ENCODE data around the gene UNC13A.

UNC13A gene

DNA sequence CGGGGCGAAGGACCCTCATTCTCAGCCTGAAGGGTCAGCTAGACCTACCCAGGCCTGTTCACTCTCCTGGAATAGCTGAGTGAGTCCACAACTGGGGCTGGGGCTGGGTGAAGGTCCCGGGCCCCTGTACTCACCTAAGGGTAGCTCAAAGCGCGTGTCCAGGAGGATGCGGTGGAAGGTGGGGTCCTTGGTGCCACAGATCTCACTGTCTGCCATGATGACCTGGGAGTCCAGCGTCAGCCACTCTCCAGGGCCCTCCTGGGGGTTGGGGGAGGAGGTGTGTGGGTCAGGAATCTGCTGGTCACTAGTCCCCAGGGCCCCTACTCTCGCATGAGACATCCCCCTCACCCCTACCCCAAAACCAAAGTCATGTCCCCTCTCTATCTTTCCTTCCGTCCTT, 18.7 kb downstream of the UNC13A start:
- DNase-seq (ENCODE audit: low spot score in 2 of 2) (no peak), ATAC-seq (ENCODE audit: low read depth) (no peak)
- Mint-ChIP-seq H3K4me3 (no peak overlapping the region), H3K9me3 (peaks cover 14% of the 10 kb centered on the region), H3K27ac (no peak overlapping the region), H3K36me3 (peaks cover 11% of the 10 kb centered on the region), H3K4me1 (no peaks in the 10 kb centered on the region), H3K27me3 (peaks cover 24% of the 10 kb centered on the region)

DNA sequence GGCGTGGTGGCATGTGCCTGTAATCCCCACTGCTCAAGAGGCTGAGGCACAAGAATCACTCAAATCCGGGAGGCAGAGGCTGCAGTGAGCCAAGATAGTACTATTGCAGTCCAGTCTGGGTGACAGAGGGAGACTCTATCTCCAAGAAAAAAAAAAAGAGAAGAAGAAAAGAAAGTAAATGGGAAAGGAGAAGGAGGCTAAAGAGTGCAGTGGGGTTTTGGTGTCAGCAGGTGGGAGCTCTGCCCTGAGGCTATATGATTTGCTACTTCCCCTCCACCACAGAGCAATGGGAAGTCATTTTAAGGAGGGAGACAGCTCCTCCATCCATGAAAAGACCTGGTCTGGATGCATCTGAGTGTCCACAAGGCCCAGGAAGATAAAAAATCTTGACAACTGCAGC, 23.1 kb downstream of the UNC13A start:
- no peak for ATAC-seq (ENCODE audit: low read depth)
- no peak overlapping the region for H3K27ac Mint-ChIP-seq
- H3K36me3 Mint-ChIP-seq, result peaks cover 7% of the 10 kb centered on the region
- no peak for DNase-seq (ENCODE audit: low spot score in 2 of 2)
- H3K27me3 Mint-ChIP-seq, result peaks cover 16% of the 10 kb centered on the region
- no peaks in the 10 kb centered on the region for H3K4me1 Mint-ChIP-seq
- no peak overlapping the region for H3K4me3 Mint-ChIP-seq
- H3K9me3 Mint-ChIP-seq, result peaks cover 15% of the 10 kb centered on the region

DNA sequence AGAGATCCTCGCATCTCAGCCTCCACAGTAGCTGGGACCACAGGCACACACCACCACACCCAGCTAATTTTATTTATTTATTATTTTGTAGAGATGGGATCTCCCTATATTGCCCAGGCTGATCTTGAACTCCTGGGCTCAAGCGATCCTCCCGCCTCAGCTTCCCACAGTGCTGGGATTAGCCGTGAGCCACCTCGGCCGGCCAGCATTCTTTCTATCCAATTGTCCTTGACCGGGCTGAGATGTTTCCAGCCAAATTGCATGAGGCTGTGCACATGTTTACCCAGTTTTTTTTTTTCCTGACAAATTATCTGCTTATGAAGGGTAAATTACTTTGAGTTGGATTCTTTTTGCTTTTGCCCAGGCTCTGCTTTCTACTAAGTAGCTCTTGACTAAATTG, 28.2 kb downstream of the UNC13A start:
- H3K27me3 Mint-ChIP-seq, result peaks cover 26% of the 10 kb centered on the region
- H3K9me3 Mint-ChIP-seq, result peaks cover 10% of the 10 kb centered on the region
- peaks cover 6% of the 10 kb centered on the region for H3K36me3 Mint-ChIP-seq
- H3K27ac Mint-ChIP-seq, result no peak overlapping the region
- H3K4me1 Mint-ChIP-seq, result peaks cover 3% of the 10 kb centered on the region
- no peak overlapping the region for H3K4me3 Mint-ChIP-seq
- no peak for ATAC-seq (ENCODE audit: low read depth)
- DNase-seq (ENCODE audit: low spot score in 2 of 2), result no peak

DNA sequence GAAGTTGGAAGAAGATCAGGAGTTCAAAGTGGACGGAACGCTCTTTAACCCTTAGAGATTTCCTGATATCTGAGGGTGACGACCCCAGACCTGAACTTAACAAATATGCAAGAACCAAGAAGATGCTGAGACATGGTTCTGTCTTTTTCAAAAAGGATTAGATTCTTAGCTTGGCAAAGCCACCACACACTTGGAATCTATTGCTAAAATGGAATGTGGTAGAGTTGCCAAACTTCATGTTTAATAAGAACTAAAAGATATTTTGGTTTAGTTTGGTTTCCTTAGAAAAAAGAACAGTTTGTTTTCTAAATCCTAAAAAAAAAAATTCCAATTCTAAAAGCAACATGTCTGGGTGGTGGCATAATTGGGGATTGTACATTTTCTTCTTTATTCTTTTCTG, 29.5 kb downstream of the UNC13A start:
- Mint-ChIP-seq H3K36me3 (peaks cover 3% of the 10 kb centered on the region), H3K27ac (no peak overlapping the region), H3K4me3 (no peak overlapping the region), H3K27me3 (peaks cover 27% of the 10 kb centered on the region), H3K4me1 (peaks cover 3% of the 10 kb centered on the region), H3K9me3 (peaks cover 5% of the 10 kb centered on the region)
- DNase-seq (ENCODE audit: low spot score in 2 of 2) (no peak), ATAC-seq (ENCODE audit: low read depth) (no peak)

DNA sequence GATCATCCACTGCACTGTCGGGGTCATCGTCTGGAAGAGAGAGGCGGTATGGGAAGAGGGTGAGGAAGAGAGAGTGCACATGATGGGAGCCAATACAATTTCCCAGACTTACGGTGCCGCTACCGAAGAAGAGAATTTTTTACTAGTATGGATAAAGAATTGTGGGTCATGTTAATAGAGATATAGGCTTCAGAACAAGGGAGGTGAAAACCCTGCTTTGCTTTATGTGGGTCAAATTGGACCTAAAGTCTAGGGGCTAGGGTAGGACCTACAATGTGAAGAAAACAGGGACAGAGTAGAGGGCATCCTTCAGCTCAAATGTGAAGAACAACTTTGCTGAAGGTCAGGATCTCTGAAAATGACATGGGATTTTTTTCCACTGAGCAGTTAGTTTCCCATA, 29.9 kb downstream of the UNC13A start:
- ATAC-seq (ENCODE audit: low read depth) (no peak), DNase-seq (ENCODE audit: low spot score in 2 of 2) (no peak)
- Mint-ChIP-seq H3K4me3 (no peak overlapping the region), H3K27ac (no peak overlapping the region), H3K9me3 (peaks cover 5% of the 10 kb centered on the region), H3K27me3 (peaks cover 27% of the 10 kb centered on the region), H3K36me3 (peaks cover 3% of the 10 kb centered on the region), H3K4me1 (peaks cover 3% of the 10 kb centered on the region)

DNA sequence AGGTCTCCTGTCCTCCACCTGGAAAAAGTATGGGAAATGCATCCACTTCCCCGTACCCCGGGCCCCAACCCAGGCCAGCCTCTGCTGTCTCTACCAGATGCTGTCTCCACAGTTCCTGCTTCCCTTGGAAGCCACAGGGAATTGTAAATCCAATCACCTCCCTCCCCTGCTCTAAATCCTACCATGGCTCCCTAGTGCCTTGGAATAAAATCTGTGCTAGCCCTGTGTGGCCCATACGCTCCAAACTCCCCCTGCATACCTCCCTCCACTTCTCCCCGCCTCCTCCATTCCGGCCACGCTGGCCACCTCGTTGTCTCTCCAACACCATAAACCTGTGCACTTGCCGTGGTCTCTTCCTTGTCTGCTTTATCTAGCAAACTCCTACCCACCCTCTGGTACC, 31.2 kb downstream of the UNC13A start:
- Mint-ChIP-seq H3K36me3 (peaks cover 3% of the 10 kb centered on the region), H3K27ac (no peak overlapping the region), H3K4me3 (no peak overlapping the region), H3K9me3 (peaks cover 5% of the 10 kb centered on the region), H3K27me3 (peaks cover 26% of the 10 kb centered on the region), H3K4me1 (peaks cover 3% of the 10 kb centered on the region)
- ATAC-seq (ENCODE audit: low read depth) (no peak), DNase-seq (ENCODE audit: low spot score in 2 of 2) (no peak)

DNA sequence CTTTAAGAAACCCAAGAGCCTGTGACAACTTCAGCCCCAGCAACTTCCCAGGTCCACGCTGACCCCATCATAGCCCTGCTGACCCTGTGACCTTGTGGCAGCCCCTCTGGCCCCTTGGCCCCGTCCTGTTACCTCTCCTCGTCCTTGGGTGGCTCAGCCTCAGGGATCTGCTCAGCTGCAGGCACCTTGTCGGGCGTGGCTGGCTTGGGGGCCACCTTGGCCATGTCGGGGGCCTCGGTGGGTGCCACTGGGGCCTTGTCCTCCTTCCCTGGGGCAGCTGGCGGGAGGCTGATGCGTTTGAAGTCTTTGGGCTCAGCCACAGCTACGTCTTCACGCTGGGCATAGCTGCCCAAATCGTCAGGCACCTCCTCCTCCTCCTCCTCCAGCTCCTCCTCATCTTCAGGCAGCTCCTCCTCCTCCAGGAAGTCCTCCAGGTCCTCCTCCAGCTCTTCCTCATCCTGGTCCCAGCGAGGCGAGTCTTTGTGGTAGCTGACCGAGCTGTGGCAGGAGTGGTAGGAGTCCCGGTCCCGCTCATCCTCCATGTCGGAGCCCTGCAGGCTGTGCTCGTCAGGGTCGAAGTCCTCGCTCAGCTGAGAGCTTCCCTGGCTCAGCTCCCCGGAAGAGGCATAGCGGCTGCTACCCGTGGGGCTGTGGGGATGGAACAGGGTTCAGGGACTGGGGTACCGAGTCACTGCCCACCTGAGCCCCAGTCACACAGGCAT, 32.2 kb downstream of the UNC13A start:
- ATAC-seq (ENCODE audit: low read depth) (no peak), DNase-seq (ENCODE audit: low spot score in 2 of 2) (no peak)
- Mint-ChIP-seq H3K4me3 (no peak overlapping the region), H3K27me3 (peaks cover 25% of the 10 kb centered on the region), H3K36me3 (peaks cover 3% of the 10 kb centered on the region), H3K4me1 (peaks cover 3% of the 10 kb centered on the region), H3K27ac (no peak overlapping the region), H3K9me3 (peaks cover 5% of the 10 kb centered on the region)

DNA sequence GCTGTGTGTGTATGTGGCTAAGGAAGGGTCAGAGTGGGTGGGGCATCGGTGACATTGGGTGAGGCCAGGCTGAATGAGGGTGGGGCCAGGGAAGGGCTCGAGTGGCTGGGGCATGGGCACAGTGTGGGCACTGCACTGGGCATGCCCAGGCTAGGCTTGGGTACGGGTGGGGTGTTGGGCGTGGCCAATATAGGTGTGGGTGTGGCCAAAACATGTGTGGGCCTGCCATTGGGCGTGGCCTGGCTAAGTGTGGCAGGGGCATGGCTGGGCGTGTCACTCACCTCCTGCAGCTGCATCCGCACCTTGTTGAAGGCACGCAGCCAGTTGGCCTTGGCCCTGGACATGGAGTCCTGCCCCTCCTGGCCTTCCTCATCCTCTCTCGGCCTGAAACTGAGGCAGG, 33.2 kb downstream of the UNC13A start:
- no peak overlapping the region for H3K27ac Mint-ChIP-seq
- DNase-seq (ENCODE audit: low spot score in 2 of 2), result no peak
- peaks cover 25% of the 10 kb centered on the region for H3K27me3 Mint-ChIP-seq
- H3K36me3 Mint-ChIP-seq, result peaks cover 3% of the 10 kb centered on the region
- H3K4me1 Mint-ChIP-seq, result peaks cover 3% of the 10 kb centered on the region
- no peak for ATAC-seq (ENCODE audit: low read depth)
- H3K4me3 Mint-ChIP-seq, result no peak overlapping the region
- peaks cover 5% of the 10 kb centered on the region for H3K9me3 Mint-ChIP-seq

DNA sequence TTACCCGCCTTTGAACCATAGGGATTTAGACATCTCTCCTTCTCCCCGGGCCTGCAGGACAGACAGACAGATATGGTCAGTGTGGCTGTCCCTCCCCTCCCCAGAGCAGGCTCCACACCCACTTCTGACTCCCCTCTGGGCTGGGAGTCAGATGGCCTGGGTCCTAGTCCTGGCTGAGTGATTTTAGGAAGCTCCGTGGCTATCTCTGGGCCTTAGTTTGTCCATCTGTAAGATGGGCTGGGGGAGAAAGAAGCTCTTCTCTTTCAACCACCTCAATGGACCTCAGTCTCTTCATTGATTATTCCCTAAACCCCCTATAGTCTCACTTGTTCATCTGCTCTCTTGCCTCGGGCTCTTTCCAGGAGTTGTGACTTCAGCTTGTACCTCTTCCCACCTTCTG, 35.5 kb downstream of the UNC13A start:
- ATAC-seq (ENCODE audit: low read depth) (no peak), DNase-seq (ENCODE audit: low spot score in 2 of 2) (no peak)
- H3K9me3 Mint-ChIP-seq, result peaks cover 3% of the 10 kb centered on the region
- H3K4me1 Mint-ChIP-seq, result peaks cover 3% of the 10 kb centered on the region
- H3K27me3 Mint-ChIP-seq, result peaks cover 23% of the 10 kb centered on the region
- H3K27ac Mint-ChIP-seq, result no peak overlapping the region
- H3K4me3 Mint-ChIP-seq, result no peak overlapping the region
- peaks cover 3% of the 10 kb centered on the region for H3K36me3 Mint-ChIP-seq

DNA sequence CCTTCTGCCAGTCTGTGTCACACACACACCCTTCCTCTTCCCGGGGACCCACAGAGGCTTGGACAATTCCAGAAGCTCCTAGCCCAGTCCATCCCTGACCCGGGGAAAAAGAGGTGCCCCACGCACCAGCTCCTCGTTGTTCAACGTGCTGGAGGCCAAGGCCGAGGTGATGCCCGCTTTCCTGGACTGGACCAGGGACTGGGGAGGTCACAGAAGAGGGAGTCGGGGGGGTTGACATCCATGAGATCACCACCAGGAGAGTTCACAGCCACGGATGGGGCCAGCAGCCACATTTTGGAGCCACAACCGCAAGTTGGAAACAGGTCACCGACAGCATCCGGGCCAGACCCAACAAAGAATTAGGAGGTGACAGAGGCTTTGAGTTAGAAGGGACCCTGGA, 39.4 kb downstream of the UNC13A start:
- Mint-ChIP-seq H3K27me3 (peaks cover 16% of the 10 kb centered on the region), H3K4me3 (no peak overlapping the region), H3K36me3 (no peaks in the 10 kb centered on the region), H3K4me1 (no peaks in the 10 kb centered on the region), H3K27ac (no peak overlapping the region), H3K9me3 (no peaks in the 10 kb centered on the region)
- ATAC-seq (ENCODE audit: low read depth) (no peak), DNase-seq (ENCODE audit: low spot score in 2 of 2) (no peak)

DNA sequence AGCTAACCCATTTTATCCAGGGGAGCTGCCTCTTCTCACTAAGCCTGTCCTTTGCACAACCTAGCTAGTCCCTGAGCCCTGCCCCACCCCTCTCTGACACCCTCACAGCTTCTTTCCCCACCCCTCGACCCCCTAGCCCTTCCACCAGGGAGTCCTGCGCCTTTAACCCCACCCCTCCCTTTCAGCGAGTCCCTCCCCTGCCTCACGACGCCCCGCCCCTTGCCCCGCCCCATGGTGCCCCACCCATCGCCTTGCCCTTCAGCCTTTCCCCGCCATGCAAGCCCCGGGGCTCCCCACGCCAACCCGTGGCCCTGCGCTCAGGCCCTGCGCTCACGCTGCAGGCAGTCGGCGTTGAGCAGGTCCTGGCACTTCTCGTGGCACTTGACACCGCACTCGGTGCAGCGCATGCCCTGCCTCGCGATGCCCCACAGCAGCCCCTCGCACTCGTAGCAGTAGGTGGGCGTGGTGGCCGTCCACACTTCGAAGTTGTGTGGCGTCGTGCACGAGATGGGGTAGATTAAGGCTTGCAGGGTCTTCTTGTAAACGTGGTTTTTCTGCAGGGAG, 40.0 kb downstream of the UNC13A start:
- no peak overlapping the region for H3K4me3 Mint-ChIP-seq

DNA sequence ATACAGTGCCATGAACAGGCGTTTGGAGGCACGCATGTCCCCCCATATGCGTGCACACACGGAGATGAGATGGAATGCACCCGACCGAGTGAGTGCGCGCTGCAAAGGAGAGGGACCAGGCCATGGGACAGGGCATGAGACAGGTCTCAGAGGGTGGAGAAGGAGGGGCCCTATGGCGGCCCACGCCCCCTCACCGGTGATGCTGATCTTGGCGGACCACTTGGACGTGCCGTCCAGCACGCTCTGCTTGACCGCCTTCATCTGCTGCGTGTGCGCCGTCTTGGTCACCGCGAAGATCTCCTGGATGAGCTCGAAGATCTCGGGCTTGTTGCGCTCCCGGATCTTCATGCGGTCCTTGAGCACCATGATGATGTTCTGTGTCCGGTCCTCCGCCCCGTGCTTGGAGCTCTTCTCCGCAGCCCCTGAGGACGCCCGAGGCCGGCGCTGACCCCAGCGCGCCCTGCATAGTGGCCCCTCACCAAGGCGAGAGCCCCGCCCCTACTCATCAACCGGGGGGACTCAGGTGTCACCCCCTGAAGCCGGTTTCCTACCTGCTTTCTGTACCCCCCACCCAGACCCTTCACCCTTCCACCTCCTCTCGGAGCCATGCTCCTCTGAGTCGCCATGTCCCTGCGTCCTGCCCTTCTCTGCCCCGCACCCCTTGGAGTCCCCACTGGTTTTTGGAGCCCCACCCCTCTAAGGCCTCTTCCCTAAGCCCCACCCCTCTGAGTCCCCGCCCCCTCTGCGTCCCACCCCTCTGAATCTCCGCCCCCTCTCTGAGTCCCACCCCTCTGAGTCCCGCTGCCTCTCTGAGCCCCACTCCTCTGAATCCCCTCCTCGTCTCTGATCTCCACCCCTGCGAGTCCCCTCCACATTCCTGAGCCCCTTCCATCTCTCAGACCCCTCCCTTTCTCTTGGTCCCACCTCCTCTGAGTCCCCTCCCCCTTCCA, 40.8 kb downstream of the UNC13A start:
- ATAC-seq (ENCODE audit: low read depth) (no peak), DNase-seq (ENCODE audit: low spot score in 2 of 2) (no peak)
- H3K27ac Mint-ChIP-seq, result no peak overlapping the region
- H3K36me3 Mint-ChIP-seq, result no peaks in the 10 kb centered on the region
- H3K4me1 Mint-ChIP-seq, result no peaks in the 10 kb centered on the region
- H3K27me3 Mint-ChIP-seq, result peaks cover 14% of the 10 kb centered on the region
- no peaks in the 10 kb centered on the region for H3K9me3 Mint-ChIP-seq
- no peak overlapping the region for H3K4me3 Mint-ChIP-seq

More for the DNA sequence above, 40.0 kb downstream of the UNC13A start:
- Mint-ChIP-seq H3K36me3 (no peaks in the 10 kb centered on the region), H3K9me3 (no peaks in the 10 kb centered on the region), H3K27me3 (peaks cover 16% of the 10 kb centered on the region), H3K4me1 (no peaks in the 10 kb centered on the region), H3K27ac (no peak overlapping the region)
- DNase-seq (ENCODE audit: low spot score in 2 of 2), result no peak
- no peak for ATAC-seq (ENCODE audit: low read depth)

DNA sequence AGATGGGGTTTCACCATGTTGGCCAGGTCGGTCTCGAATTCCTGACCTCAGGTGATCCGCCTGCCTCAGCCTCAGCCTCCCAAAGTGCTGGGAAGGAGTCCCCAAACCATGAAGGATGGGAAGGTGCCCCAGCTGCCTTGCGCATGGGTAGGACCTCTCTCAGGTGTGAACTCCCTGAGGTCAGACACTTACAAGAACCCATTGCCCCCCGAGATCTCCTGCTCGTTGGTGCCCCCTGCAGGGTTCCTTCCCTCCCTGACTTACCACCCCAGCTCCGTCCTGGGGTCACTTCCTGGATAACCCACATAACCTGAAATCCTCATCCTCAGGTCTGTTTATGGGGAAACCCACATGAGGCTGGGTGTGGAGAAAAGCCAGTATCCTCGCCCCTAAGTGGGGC, 41.7 kb downstream of the UNC13A start:
- ATAC-seq (ENCODE audit: low read depth), result no peak
- Mint-ChIP-seq H3K9me3 (no peaks in the 10 kb centered on the region), H3K36me3 (no peaks in the 10 kb centered on the region)

DNA sequence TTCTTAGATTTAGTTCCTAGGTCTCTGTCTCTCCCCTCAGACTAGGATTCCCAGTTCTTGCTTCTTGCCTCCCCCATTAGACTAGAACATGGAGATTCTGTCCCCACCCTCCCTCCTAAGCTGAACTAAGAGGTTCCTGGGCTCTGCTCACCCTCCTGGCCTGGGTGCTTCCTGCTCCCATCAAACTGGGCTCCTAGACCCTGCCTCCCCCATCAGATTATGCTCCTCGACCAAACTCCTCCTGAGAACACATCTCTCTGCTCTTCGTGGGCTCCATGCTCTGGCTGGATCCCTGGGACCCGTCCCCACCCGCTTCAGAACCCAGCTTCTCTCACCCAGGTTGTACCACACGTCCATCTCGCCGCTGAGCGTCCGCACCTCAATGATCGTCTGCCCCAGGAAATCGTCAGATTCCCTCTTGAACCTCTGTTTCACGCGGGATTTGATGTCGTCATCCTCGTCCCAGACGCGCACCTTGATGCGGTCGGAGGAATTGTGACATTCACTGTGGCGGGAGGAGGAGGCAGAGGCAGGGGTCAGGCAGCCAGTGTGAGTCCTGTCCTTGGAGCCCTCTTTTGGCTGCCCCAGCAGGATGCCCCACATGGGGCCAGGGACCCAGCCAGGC, 42.7 kb downstream of the UNC13A start:
- peaks cover 14% of the 10 kb centered on the region for H3K27me3 Mint-ChIP-seq

More for the DNA sequence above, 41.7 kb downstream of the UNC13A start:
- Mint-ChIP-seq H3K27ac (no peak overlapping the region), H3K4me1 (no peaks in the 10 kb centered on the region), H3K27me3 (peaks cover 14% of the 10 kb centered on the region), H3K4me3 (no peak overlapping the region)
- no peak for DNase-seq (ENCODE audit: low spot score in 2 of 2)

More for the DNA sequence above, 42.7 kb downstream of the UNC13A start:
- no peaks in the 10 kb centered on the region for H3K4me1 Mint-ChIP-seq
- DNase-seq (ENCODE audit: low spot score in 2 of 2) (no peak), ATAC-seq (ENCODE audit: low read depth) (no peak)
- H3K4me3 Mint-ChIP-seq, result no peak overlapping the region
- no peaks in the 10 kb centered on the region for H3K9me3 Mint-ChIP-seq
- no peak overlapping the region for H3K27ac Mint-ChIP-seq
- no peaks in the 10 kb centered on the region for H3K36me3 Mint-ChIP-seq

Data from memory B cell (primary cell).